BE2C (cell line): Measurements from ENCODE around the gene AUTS2.

ENCODE experiments used
- DNase-seq: peaks from one replicate; pipeline ENCODE4 v3.0.0-alpha.2; 2020
- H3K27me3 ChIP-seq: fragments of 250-450 bp; sonication (Bioruptor Pico); 2 replicates; pipeline ENCODE4 v1.5.1; 2020; ENCODE audit warnings: mild to moderate bottlenecking
- H3K36me3 ChIP-seq: fragments of 250-450 bp; sonication (Bioruptor Pico); 2 replicates; pipeline ENCODE4 v1.5.1; 2020; ENCODE audit warnings: mild to moderate bottlenecking
- H3K4me1 ChIP-seq: fragments of 250-450 bp; sonication (Bioruptor Pico); 2 replicates; pipeline ENCODE4 v1.5.1; 2020
- H3K4me3 ChIP-seq: 2 replicates; pipeline ENCODE4 v1.5.1; 2011; ENCODE audit warnings: low read depth, low read length
- H3K9me3 ChIP-seq: fragments of 250-450 bp; sonication (Bioruptor Pico); 2 replicates; pipeline ENCODE4 v1.5.1; 2020
- TF ChIP-seq, protein P1 (sequence below): IDR thresholded peaks from 2 replicates; pipeline ENCODE4 v1.5.1; 2012; ENCODE audit warnings: mild to moderate bottlenecking, low read depth, low read length

AUTS2 gene

DNA sequence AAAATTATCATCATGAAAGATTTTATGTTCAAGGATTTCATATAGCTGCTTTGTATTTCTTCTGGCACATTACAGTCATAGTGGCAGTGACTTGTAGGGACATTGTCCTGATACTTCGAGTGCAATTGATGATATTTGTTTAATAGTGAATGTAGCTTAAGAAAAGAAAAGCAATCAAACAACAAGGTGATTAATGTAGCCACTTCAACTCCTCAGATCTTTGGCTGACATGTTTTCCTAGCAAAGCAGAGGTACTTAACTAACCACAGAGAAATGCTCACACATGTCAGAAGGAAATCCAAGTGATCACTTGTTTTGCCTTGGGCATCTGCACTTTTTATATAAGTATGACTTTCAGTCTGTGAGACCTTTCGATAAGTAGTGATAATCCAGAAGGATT, 470.3 kb downstream of the AUTS2 start:
- Histone ChIP-seq H3K4me1 (peaks cover 22% of the 10 kb centered on the region), H3K27me3 (no peaks in the 10 kb centered on the region), H3K36me3 (no peaks in the 10 kb centered on the region), H3K4me3 (no peak overlapping the region), H3K9me3 (no peaks in the 10 kb centered on the region)
- TF ChIP-seq, protein P1, sequence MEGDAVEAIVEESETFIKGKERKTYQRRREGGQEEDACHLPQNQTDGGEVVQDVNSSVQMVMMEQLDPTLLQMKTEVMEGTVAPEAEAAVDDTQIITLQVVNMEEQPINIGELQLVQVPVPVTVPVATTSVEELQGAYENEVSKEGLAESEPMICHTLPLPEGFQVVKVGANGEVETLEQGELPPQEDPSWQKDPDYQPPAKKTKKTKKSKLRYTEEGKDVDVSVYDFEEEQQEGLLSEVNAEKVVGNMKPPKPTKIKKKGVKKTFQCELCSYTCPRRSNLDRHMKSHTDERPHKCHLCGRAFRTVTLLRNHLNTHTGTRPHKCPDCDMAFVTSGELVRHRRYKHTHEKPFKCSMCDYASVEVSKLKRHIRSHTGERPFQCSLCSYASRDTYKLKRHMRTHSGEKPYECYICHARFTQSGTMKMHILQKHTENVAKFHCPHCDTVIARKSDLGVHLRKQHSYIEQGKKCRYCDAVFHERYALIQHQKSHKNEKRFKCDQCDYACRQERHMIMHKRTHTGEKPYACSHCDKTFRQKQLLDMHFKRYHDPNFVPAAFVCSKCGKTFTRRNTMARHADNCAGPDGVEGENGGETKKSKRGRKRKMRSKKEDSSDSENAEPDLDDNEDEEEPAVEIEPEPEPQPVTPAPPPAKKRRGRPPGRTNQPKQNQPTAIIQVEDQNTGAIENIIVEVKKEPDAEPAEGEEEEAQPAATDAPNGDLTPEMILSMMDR, result no peak
- no peak for DNase-seq

DNA sequence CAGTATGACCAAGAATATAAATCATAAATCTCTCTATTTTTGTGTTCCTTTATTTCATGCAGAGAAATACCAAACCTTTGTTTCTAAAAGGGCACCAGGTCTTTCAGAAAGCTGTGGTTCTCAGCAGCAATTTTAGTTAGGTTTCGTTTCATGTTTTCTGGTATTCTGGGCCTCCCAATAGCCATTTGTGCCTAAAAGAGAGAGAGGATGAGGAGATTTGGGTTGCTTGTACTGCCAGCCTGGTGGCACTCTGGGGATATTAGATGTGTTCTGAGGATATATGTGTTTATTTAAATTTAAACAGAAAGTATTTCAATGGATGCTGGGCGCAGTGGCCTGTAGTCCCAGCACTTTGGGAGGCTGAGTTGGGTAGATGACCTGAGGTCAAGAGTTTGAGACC, 471.7 kb downstream of the AUTS2 start:
- Histone ChIP-seq H3K4me1 (peaks cover 20% of the 10 kb centered on the region), H3K36me3 (no peaks in the 10 kb centered on the region), H3K9me3 (no peaks in the 10 kb centered on the region), H3K4me3 (no peak overlapping the region), H3K27me3 (no peaks in the 10 kb centered on the region; the same call in 1 of the 2 replicates)
- TF ChIP-seq, protein P1, result no peak
- no peak for DNase-seq

DNA sequence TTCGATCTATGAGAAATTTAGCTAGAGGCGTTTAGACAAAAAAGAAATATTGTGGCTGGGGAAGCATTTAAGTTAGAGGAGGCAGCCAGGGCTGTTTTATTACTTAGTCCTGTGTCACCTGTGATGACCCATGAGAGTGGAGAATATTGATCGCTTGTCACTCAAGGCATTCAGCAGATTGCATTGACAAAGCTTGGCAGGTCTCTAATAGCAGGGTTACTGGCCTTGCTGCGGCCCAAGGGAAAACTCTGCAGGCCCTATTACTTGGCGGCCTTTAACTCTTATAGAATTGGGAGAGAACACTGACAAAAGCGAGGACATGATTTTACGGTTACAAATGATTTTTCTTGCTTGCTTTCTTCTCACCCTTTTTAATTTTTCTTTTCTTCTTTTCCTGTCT, 473.5 kb downstream of the AUTS2 start:
- Histone ChIP-seq H3K9me3 (no peaks in the 10 kb centered on the region), H3K27me3 (no peaks in the 10 kb centered on the region; the same call in 1 of the 2 replicates), H3K36me3 (no peaks in the 10 kb centered on the region), H3K4me1 (peaks cover 38% of the 10 kb centered on the region), H3K4me3 (no peak overlapping the region)
- TF ChIP-seq, protein P1, result no peak
- DNase-seq, result peak; percentile 53

DNA sequence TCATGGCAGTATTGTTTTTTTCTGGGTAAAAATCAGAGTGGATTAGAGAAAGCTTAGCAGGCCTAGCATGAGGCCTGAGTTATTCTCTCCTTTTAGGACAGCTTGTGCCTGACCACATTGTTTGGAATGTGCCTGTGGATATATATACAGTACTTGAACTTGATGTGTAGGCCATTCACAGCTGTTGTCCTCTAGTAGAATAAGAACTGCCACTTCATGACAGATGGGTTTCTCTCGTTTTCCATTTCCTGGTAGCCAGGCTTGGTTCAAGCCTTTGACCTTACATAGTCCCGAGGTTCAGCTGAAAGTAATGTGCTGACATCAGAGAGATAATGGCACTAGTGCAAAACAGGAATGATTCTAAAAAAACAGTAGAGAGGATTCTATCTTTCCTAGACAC, 473.9 kb downstream of the AUTS2 start:
- H3K4me3 ChIP-seq, result no peak overlapping the region
- H3K9me3 ChIP-seq, result no peaks in the 10 kb centered on the region
- H3K36me3 ChIP-seq, result no peaks in the 10 kb centered on the region
- peaks cover 42% of the 10 kb centered on the region for H3K4me1 ChIP-seq
- no peaks in the 10 kb centered on the region; the same call in 1 of the 2 replicates for H3K27me3 ChIP-seq
- TF ChIP-seq, protein P1, result no peak
- DNase-seq, result no peak

DNA sequence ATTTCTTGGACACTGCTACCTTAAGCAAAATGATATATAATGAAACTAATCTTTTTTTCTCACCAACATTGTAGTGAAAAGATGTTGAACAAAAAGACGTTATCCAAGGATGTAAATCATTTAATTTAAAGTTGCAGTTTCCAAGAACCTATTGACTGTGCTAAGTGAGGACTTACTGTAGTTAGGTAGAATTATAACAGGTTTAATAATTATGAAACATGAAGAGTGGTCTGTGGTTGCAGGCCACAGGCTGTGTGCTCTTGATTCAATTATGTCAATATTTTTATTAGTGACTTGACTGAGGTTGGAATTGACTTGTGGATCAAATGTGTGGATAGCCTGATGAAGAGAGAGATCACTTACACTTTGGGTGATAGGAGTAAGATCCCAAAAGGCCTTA, 478.1 kb downstream of the AUTS2 start:
- no peaks in the 10 kb centered on the region for H3K36me3 ChIP-seq
- TF ChIP-seq, protein P1, result no peak
- peaks cover 43% of the 10 kb centered on the region for H3K4me1 ChIP-seq
- DNase-seq, result no peak
- no peak overlapping the region for H3K4me3 ChIP-seq
- H3K9me3 ChIP-seq, result no peaks in the 10 kb centered on the region
- no peaks in the 10 kb centered on the region; the same call in 1 of the 2 replicates for H3K27me3 ChIP-seq

DNA sequence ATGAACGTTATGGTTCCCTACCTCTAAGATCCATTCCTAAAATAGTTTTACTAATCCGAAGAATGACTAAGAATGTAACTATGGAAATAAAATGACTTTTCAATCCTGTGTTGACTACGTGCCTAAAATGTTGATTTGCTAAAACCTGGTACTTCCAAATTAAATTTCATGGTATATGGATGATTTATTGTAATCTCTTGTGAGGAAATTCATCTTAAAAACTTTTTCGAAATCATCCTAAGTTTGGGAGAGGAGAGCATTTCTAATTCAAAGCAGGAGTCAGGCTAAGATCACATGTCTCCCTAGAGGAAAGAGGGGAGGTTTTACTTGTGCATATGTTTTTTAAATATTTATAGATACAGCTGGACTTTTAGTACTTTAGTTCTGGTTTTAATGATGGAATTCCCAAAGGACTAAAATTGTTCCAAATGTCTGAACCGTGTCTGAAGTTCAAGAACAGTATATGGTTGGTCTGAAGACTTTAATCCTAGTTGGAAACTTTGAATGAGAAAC, 483.9 kb downstream of the AUTS2 start:
- TF ChIP-seq, protein P1, result no peak
- Histone ChIP-seq H3K27me3 (no peaks in the 10 kb centered on the region), H3K9me3 (no peaks in the 10 kb centered on the region), H3K36me3 (no peaks in the 10 kb centered on the region), H3K4me1 (peaks cover 7% of the 10 kb centered on the region), H3K4me3 (no peak overlapping the region)
- DNase-seq, result no peak
